ENCODE results near the gene ITGB1BP1.

- no peak for TF ChIP-seq CTCF (IDR thresholded peaks at IDR 0.05)
- TF ChIP-seq POLR2A (IDR thresholded peaks at IDR 0.05) = no peak
Measured at GRCh38 chr2:9401059-9401547, 22.2 kb downstream of the ITGB1BP1 start.
